ENCODE measurements around the gene DYRK2.

DYRK2 gene

GRCh38 chr12:67651132-67651695, 2.7 kb downstream of the DYRK2 start:
- Histone ChIP-seq H3K4me3 (ENCODE audit: insufficient read depth, low read depth, low read length) (peak overlapping the region; percentile 94), H3K4me1 (ENCODE audit: control insufficient read depth, insufficient read depth, low read length) (peaks cover 12% of the 10 kb centered on the region), H3K36me3 (ENCODE audit: control insufficient read depth, insufficient read depth, low read length) (no peaks in the 10 kb centered on the region), H3K27ac (ENCODE audit: insufficient read depth, low read depth, low read length, poor library complexity, severe bottlenecking) (no peak overlapping the region), H3K27me3 (ENCODE audit: control insufficient read depth, insufficient read depth, low read length, poor library complexity, severe bottlenecking) (peaks cover 4% of the 10 kb centered on the region), H3K9me3 (ENCODE audit: control insufficient read depth, low read length) (no peaks in the 10 kb centered on the region)
- WGBS, 2 experiments = 37 to 43% methylated on average over 4 of the region's 5 CpGs

- Histone ChIP-seq H3K9me3 (ENCODE audit: control insufficient read depth, low read length) (no peaks in the 10 kb centered on the region), H3K4me3 (ENCODE audit: insufficient read depth, low read depth, low read length) (no peak overlapping the region), H3K27me3 (ENCODE audit: control insufficient read depth, insufficient read depth, low read length, poor library complexity, severe bottlenecking) (no peaks in the 10 kb centered on the region), H3K4me1 (ENCODE audit: control insufficient read depth, insufficient read depth, low read length) (peaks cover 5% of the 10 kb centered on the region), H3K36me3 (ENCODE audit: control insufficient read depth, insufficient read depth, low read length) (peaks cover 17% of the 10 kb centered on the region), H3K27ac (ENCODE audit: insufficient read depth, low read depth, low read length, poor library complexity, severe bottlenecking) (no peak overlapping the region)
Observed at GRCh38 chr12:67655829-67656228, 7.3 kb downstream of the DYRK2 start.

- H3K4me1 ChIP-seq (ENCODE audit: control insufficient read depth, insufficient read depth, low read length) = peaks cover 5% of the 10 kb centered on the region
- WGBS, 2 experiments = 94 to 95% methylated on average over 2 of the region's 2 CpGs
- no peak overlapping the region for H3K27ac ChIP-seq (ENCODE audit: insufficient read depth, low read depth, low read length, poor library complexity, severe bottlenecking)
- H3K27me3 ChIP-seq (ENCODE audit: control insufficient read depth, insufficient read depth, low read length, poor library complexity, severe bottlenecking) = no peaks in the 10 kb centered on the region
- H3K36me3 ChIP-seq (ENCODE audit: control insufficient read depth, insufficient read depth, low read length) = peaks cover 17% of the 10 kb centered on the region
- H3K4me3 ChIP-seq (ENCODE audit: insufficient read depth, low read depth, low read length) = no peak overlapping the region
- H3K9me3 ChIP-seq (ENCODE audit: control insufficient read depth, low read length) = no peaks in the 10 kb centered on the region
Observed at GRCh38 chr12:67656251-67656650, 7.7 kb downstream of the DYRK2 start.

DNA sequence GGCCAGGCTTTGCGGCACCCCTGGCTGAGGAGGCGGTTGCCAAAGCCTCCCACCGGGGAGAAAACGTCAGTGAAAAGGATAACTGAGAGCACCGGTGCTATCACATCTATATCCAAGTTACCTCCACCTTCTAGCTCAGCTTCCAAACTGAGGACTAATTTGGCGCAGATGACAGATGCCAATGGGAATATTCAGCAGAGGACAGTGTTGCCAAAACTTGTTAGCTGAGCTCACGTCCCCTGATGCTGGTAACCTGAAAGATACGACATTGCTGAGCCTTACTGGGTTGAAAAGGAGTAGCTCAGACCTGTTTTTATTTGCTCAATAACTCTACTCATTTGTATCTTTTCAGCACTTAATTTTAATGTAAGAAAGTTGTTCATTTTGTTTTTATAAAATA, 9.9 kb downstream of the DYRK2 start:
- Histone ChIP-seq H3K4me1 (ENCODE audit: control insufficient read depth, insufficient read depth, low read length) (no peaks in the 10 kb centered on the region), H3K27me3 (ENCODE audit: control insufficient read depth, insufficient read depth, low read length, poor library complexity, severe bottlenecking) (no peaks in the 10 kb centered on the region), H3K9me3 (ENCODE audit: control insufficient read depth, low read length) (no peaks in the 10 kb centered on the region), H3K27ac (ENCODE audit: insufficient read depth, low read depth, low read length, poor library complexity, severe bottlenecking) (no peak overlapping the region), H3K36me3 (ENCODE audit: control insufficient read depth, insufficient read depth, low read length) (peaks cover 17% of the 10 kb centered on the region), H3K4me3 (ENCODE audit: insufficient read depth, low read depth, low read length) (no peak overlapping the region)
- 87 to 88% methylated on average over 8 of the region's 8 CpGs for WGBS, 2 experiments

GRCh38 chr12:67659292-67659691, 10.7 kb downstream of the DYRK2 start:
- H3K36me3 ChIP-seq (ENCODE audit: control insufficient read depth, insufficient read depth, low read length) = peaks cover 17% of the 10 kb centered on the region
- 79 to 93% methylated on average over 4 of the region's 4 CpGs for WGBS, 2 experiments
- no peaks in the 10 kb centered on the region for H3K4me1 ChIP-seq (ENCODE audit: control insufficient read depth, insufficient read depth, low read length)
- H3K9me3 ChIP-seq (ENCODE audit: control insufficient read depth, low read length) = no peaks in the 10 kb centered on the region
- no peak overlapping the region for H3K4me3 ChIP-seq (ENCODE audit: insufficient read depth, low read depth, low read length)
- no peaks in the 10 kb centered on the region for H3K27me3 ChIP-seq (ENCODE audit: control insufficient read depth, insufficient read depth, low read length, poor library complexity, severe bottlenecking)
- H3K27ac ChIP-seq (ENCODE audit: insufficient read depth, low read depth, low read length, poor library complexity, severe bottlenecking) = no peak overlapping the region

DNA sequence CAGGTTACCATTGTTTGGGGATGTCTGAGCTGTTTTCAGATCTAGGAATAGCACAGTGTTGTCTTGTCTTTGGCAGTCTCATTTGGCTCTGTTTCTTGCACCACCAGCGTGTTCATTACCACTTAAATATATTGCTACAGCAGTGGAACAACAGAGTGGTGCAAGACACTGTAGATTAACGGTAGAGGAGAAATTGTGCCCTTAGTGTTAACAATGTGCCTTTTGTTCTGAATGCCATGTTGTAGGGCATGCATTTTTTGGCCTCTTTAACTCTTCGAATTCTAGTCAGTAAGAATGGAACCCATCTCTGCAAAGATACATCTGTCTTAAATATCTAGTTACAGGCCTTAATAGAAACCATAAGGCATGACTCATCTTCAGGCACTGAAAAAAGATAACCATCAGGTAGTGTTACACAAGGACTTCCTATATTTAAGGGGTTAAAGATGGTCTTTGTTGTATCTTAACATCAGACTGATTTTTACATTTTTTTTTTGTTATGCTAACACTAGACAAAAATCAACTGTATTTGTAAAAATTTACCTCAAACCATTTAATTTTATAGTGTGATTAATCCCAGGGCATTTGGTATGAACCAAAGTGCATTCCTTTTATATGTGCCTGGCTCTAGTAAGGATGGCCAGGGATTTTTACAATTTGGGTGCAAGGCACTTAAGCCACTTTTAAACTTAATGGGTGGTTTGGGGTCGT, 12.9 kb downstream of the DYRK2 start:
- no peak overlapping the region for H3K4me3 ChIP-seq (ENCODE audit: insufficient read depth, low read depth, low read length)
- peaks cover 17% of the 10 kb centered on the region for H3K36me3 ChIP-seq (ENCODE audit: control insufficient read depth, insufficient read depth, low read length)
- H3K27ac ChIP-seq (ENCODE audit: insufficient read depth, low read depth, low read length, poor library complexity, severe bottlenecking) = no peak overlapping the region
- no peaks in the 10 kb centered on the region for H3K4me1 ChIP-seq (ENCODE audit: control insufficient read depth, insufficient read depth, low read length)
- no peaks in the 10 kb centered on the region for H3K27me3 ChIP-seq (ENCODE audit: control insufficient read depth, insufficient read depth, low read length, poor library complexity, severe bottlenecking)
- no peaks in the 10 kb centered on the region for H3K9me3 ChIP-seq (ENCODE audit: control insufficient read depth, low read length)
- 80 to 83% methylated on average over 4 of the region's 4 CpGs for WGBS, 2 experiments

DNA sequence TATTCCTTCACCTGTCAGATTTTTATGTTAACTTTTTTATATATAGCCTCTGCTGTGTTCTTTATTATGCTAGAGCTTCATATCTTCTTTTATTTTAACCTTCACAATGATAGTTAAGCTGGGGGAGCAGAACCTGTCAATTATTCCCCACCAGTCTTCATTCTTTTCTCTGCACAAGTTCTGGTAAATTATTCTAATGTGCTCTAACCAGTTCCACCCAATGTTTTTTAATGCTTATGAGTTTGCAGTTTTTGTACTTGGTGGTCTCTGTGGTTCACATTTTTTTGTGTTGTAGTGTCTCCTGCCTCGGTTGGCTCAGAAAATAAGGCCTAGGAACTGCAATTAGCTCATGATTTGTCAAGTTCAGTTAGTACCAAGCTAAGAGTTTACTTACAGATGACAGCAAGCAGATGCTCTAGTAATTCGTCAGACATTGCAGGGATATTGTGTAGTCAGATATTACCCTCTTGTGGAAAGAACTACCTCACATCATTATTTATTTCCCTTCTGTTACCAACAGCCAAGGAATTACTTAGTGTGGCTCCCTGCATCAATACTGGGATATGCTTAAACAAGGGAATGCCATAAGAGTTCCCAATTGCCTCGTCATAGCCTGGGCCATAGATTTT, 14.5 kb downstream of the DYRK2 start:
- Histone ChIP-seq H3K9me3 (ENCODE audit: control insufficient read depth, low read length) (no peaks in the 10 kb centered on the region), H3K4me3 (ENCODE audit: insufficient read depth, low read depth, low read length) (no peak overlapping the region), H3K27ac (ENCODE audit: insufficient read depth, low read depth, low read length, poor library complexity, severe bottlenecking) (no peak overlapping the region), H3K4me1 (ENCODE audit: control insufficient read depth, insufficient read depth, low read length) (no peaks in the 10 kb centered on the region), H3K36me3 (ENCODE audit: control insufficient read depth, insufficient read depth, low read length) (peaks cover 4% of the 10 kb centered on the region), H3K27me3 (ENCODE audit: control insufficient read depth, insufficient read depth, low read length, poor library complexity, severe bottlenecking) (no peaks in the 10 kb centered on the region)
- 92 to 94% methylated on average over 3 of the region's 3 CpGs for WGBS, 2 experiments

DNA sequence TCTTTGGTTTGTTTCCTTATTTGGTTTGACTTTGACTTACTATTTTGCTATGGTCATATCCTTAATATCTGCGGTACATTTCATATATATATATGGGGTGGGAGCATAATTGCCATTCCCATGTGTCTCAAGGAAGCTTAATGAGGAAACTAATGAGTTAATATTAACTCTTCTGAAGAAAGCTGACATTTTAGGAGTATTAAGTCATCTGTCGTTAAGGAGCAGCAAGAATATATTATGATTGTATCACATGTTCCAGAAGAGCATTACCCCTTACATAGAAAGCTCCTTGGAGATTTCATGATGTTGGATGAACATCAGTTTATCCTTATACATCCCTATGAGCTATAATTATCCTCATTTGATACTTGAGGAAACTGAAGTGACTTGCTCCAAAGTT, 15.6 kb downstream of the DYRK2 start:
- Histone ChIP-seq H3K27ac (ENCODE audit: insufficient read depth, low read depth, low read length, poor library complexity, severe bottlenecking) (no peak overlapping the region), H3K4me3 (ENCODE audit: insufficient read depth, low read depth, low read length) (no peak overlapping the region), H3K36me3 (ENCODE audit: control insufficient read depth, insufficient read depth, low read length) (no peaks in the 10 kb centered on the region), H3K4me1 (ENCODE audit: control insufficient read depth, insufficient read depth, low read length) (no peaks in the 10 kb centered on the region), H3K9me3 (ENCODE audit: control insufficient read depth, low read length) (no peaks in the 10 kb centered on the region), H3K27me3 (ENCODE audit: control insufficient read depth, insufficient read depth, low read length, poor library complexity, severe bottlenecking) (no peaks in the 10 kb centered on the region)
- WGBS, 2 experiments = no CpG with 5 or more reads among the region's 2 CpGs

DNA sequence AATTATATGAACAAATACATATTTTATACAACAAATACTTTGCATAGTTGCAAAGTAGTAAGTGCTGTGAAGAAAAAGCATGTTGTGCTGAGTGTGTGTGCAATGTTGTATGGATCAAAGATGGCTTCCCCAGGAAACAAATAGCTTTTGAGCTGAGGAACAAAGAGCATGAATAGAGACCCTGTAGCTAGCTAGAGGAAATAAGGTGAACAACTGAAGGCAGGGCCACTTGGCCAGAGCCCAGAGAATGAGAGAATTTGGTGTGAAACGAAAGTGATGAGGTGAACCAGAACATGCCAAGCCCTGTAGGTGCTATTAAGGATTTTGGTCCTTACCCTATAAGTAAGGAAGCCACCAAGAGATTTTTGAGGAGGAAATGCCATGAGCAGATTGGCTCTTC, 17.1 kb downstream of the DYRK2 start:
- Histone ChIP-seq H3K4me3 (ENCODE audit: insufficient read depth, low read depth, low read length) (no peak overlapping the region), H3K9me3 (ENCODE audit: control insufficient read depth, low read length) (no peaks in the 10 kb centered on the region), H3K4me1 (ENCODE audit: control insufficient read depth, insufficient read depth, low read length) (no peaks in the 10 kb centered on the region), H3K27ac (ENCODE audit: insufficient read depth, low read depth, low read length, poor library complexity, severe bottlenecking) (no peak overlapping the region), H3K36me3 (ENCODE audit: control insufficient read depth, insufficient read depth, low read length) (no peaks in the 10 kb centered on the region), H3K27me3 (ENCODE audit: control insufficient read depth, insufficient read depth, low read length, poor library complexity, severe bottlenecking) (no peaks in the 10 kb centered on the region)
- 86 to 91% methylated on average over 1 of the region's 1 CpG for WGBS, 2 experiments

DNA sequence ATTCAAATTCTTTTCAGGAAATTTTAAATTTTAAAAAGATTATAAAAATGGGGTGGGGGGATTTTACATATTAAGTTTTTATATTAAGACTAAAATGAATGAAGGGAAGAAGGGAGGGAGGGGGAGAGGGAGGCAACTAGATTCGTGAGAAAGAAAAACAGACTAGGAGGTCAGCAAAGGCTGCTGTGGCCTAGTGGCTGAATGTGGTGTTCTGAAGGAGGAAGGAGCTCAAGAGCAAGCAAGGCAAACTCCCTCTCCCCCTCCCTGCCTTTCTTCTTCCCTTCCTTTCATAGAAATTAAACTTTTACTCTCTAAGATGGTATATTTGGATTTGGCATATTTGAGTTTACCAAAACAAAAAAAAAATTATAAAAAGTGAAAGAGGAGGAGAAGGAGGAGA, 18.1 kb downstream of the DYRK2 start:
- Histone ChIP-seq H3K4me1 (ENCODE audit: control insufficient read depth, insufficient read depth, low read length) (no peaks in the 10 kb centered on the region), H3K4me3 (ENCODE audit: insufficient read depth, low read depth, low read length) (no peak overlapping the region), H3K9me3 (ENCODE audit: control insufficient read depth, low read length) (no peaks in the 10 kb centered on the region), H3K36me3 (ENCODE audit: control insufficient read depth, insufficient read depth, low read length) (no peaks in the 10 kb centered on the region), H3K27me3 (ENCODE audit: control insufficient read depth, insufficient read depth, low read length, poor library complexity, severe bottlenecking) (no peaks in the 10 kb centered on the region), H3K27ac (ENCODE audit: insufficient read depth, low read depth, low read length, poor library complexity, severe bottlenecking) (no peak overlapping the region)
- WGBS, 2 experiments = 50 to 56% methylated on average over 1 of the region's 1 CpG
